GM23338 (cell line): ENCODE measurements around the gene CPA1. TPM values are rescaled to one million over a fixed set of nuclear protein-coding genes. Genes with fewer than 3 reads are reported as not detected.
A peak's percentile ranks its signal among the peaks of the same experiment; 100 is the strongest.

Source experiments
- ATAC-seq: fragments of 200-7000 bp; cut with Tn5 transposase; 3 replicates; pipeline ENCODE4 v1.9.1; 2020
- DNase-seq: peaks from one replicate; pipeline ENCODE4 v3.0.0-alpha.2; 2015; ENCODE audit warnings: low spot score
- H2AFZ ChIP-seq: fragments of 200-600 bp; sonication (generic); 2 replicates; pipeline ENCODE4 v1.8.0; 2016; ENCODE audit warnings: antibody characterized with exemption, mild to moderate bottlenecking, moderate library complexity
- H3F3A ChIP-seq: fragments of 200-600 bp; sonication (generic); replicated peaks from 2 replicates; pipeline ENCODE4 v1.8.0; 2017; ENCODE audit warnings: antibody characterized with exemption, mixed run types, low read depth
- H3K27ac ChIP-seq: fragments of 200-600 bp; sonication (generic); 2 replicates; pipeline ENCODE4 v1.6.1; 2016; ENCODE audit warnings: low read depth
- H3K27me3 ChIP-seq: fragments of 200-600 bp; sonication (generic); 2 replicates; pipeline ENCODE4 v1.8.0; 2016; ENCODE audit warnings: mild to moderate bottlenecking, mixed run types, moderate library complexity; ENCODE audit not compliant: insufficient read depth
- H3K36me3 ChIP-seq: fragments of 200-600 bp; sonication (generic); 2 replicates; pipeline ENCODE4 v1.8.0; 2016; ENCODE audit warnings: mild to moderate bottlenecking; ENCODE audit not compliant: insufficient read depth
- H3K4me1 ChIP-seq: fragments of 200-600 bp; sonication (generic); 2 replicates; pipeline ENCODE4 v1.8.0; 2016; ENCODE audit warnings: mild to moderate bottlenecking, moderate library complexity; ENCODE audit not compliant: insufficient read depth
- H3K4me2 ChIP-seq: fragments of 200-600 bp; sonication (generic); 2 replicates; pipeline ENCODE4 v1.7.1; 2017; ENCODE audit warnings: mixed run types
- H3K4me3 ChIP-seq: fragments of 200-600 bp; sonication (generic); 2 replicates; pipeline ENCODE4 v1.6.1; 2016; ENCODE audit warnings: mixed run types
- H3K79me2 ChIP-seq: fragments of 200-600 bp; sonication (generic); replicated peaks from 2 replicates; pipeline ENCODE4 v1.8.0; 2017; ENCODE audit warnings: mild to moderate bottlenecking; ENCODE audit not compliant: insufficient read depth
- H3K9me2 ChIP-seq: fragments of 200-600 bp; sonication (generic); 2 replicates; pipeline ENCODE4 v1.8.0; 2017; ENCODE audit not compliant: insufficient read depth
- H4K20me1 ChIP-seq: fragments of 200-600 bp; sonication (generic); replicated peaks from 2 replicates; pipeline ENCODE4 v1.8.0; 2017; ENCODE audit warnings: mild to moderate bottlenecking; ENCODE audit not compliant: insufficient read depth
- H3K27ac Mint-ChIP-seq: 2 replicates; pipeline ENCODE4 v1.8.0; 2020; ENCODE audit warnings: inconsistent platforms, mild to moderate bottlenecking, moderate library complexity, mixed read lengths
- H3K27me3 Mint-ChIP-seq: 3 replicates; pipeline ENCODE4 v1.8.0; 2022; ENCODE audit warnings: low read depth, mild to moderate bottlenecking, moderate library complexity, mixed read lengths, inconsistent platforms; ENCODE audit not compliant: insufficient read depth, poor library complexity
- H3K36me3 Mint-ChIP-seq: 3 replicates; pipeline ENCODE4 v1.8.0; 2021; ENCODE audit warnings: low read depth, mild to moderate bottlenecking, inconsistent platforms, moderate library complexity, mixed read lengths
- H3K4me1 Mint-ChIP-seq: 3 replicates; pipeline ENCODE4 v1.8.0; 2020; ENCODE audit warnings: mild to moderate bottlenecking, inconsistent platforms, mixed read lengths
- H3K4me3 Mint-ChIP-seq: 3 replicates; pipeline ENCODE4 v1.8.0; 2021; ENCODE audit warnings: moderate library complexity, mild to moderate bottlenecking, inconsistent platforms, mixed read lengths
- H3K9me3 Mint-ChIP-seq: 3 replicates; pipeline ENCODE4 v1.8.0; 2020; ENCODE audit warnings: moderate library complexity, mild to moderate bottlenecking, inconsistent platforms, mixed read lengths
- ETS1 ChIP-seq: IDR thresholded peaks from 2 replicates; pipeline ENCODE4 v1.6.1; 2016; ENCODE audit warnings: antibody characterized with exemption
- EZH2 ChIP-seq: fragments of 200-600 bp; sonication (generic); IDR thresholded peaks from one replicate; pipeline ENCODE4 v1.8.0; 2017; ENCODE audit warnings: antibody characterized with exemption, mild to moderate bottlenecking, low read depth; ENCODE audit not compliant: unreplicated experiment
- EZH2phosphoT487 ChIP-seq: fragments of 200-600 bp; sonication (generic); IDR thresholded peaks from one replicate; pipeline ENCODE4 v1.8.1; 2018; ENCODE audit warnings: antibody characterized with exemption; ENCODE audit not compliant: unreplicated experiment
- JUNB ChIP-seq: IDR thresholded peaks from one replicate; pipeline ENCODE4 v1.6.1; 2016; ENCODE audit warnings: antibody characterized with exemption; ENCODE audit not compliant: unreplicated experiment
- STAT1 ChIP-seq: IDR thresholded peaks from one replicate; pipeline ENCODE4 v1.6.1; 2016; ENCODE audit warnings: antibody characterized with exemption; ENCODE audit not compliant: unreplicated experiment
- polyA plus RNA-seq: library from polyadenylated mRNA; unstranded; fragments of >200 nt; fragmentation: Nextera tagmentation; extraction: Ambion mirVana; gene quantifications from 2 replicates; pipeline ENCODE4 v1.2.1, GENCODE V29; 2016
- total RNA-seq: library from RNA; depleted of rRNA; stranded (reverse); fragments of >200 nt; shearing (Covaris generic); gene quantifications from 2 replicates; pipeline ENCODE4 v1.2.3, GENCODE V29; 2014
- TF ChIP-seq, protein P1 (sequence below): IDR thresholded peaks from one replicate; pipeline ENCODE4 v1.6.1; 2018; ENCODE audit warnings: antibody characterized with exemption; ENCODE audit not compliant: unreplicated experiment
- TF ChIP-seq, protein P2 (sequence below), 2 experiments: fragments of 200-600 bp in 1 of 2; sonication (generic) in 1 of 2; conservative IDR thresholded peaks; 2 replicates each; pipeline versions ENCODE4 v1.5.1 to v1.6.1; 2016 to 2017; ENCODE audit warnings: antibody characterized with exemption in 2 of 2, low read depth in 2 of 2, mild to moderate bottlenecking in 2 of 2, moderate library complexity in 1 of 2
- TF ChIP-seq, protein P3 (sequence below): fragments of 250-450 bp; sonication (Bioruptor Pico); IDR thresholded peaks from 2 replicates; pipeline ENCODE4 v1.5.0; 2020; ENCODE audit warnings: mild to moderate bottlenecking, moderate library complexity

CPA1 gene
- total and polyA plus RNA-seq, 2 experiments from 2014 or later, result not detected

GRCh38 chr7:130418306-130418705 is 38.0 kb downstream of the CPA1 start (continued):
- TF ChIP-seq STAT1, result no peak

GRCh38 chr7:130419658-130420057 is 39.4 kb downstream of the CPA1 start:
- TF ChIP-seq EZH2phosphoT487 (no peak), JUNB (no peak), STAT1 (no peak), ETS1 (no peak), EZH2 (no peak)
- TF ChIP-seq, protein P1, sequence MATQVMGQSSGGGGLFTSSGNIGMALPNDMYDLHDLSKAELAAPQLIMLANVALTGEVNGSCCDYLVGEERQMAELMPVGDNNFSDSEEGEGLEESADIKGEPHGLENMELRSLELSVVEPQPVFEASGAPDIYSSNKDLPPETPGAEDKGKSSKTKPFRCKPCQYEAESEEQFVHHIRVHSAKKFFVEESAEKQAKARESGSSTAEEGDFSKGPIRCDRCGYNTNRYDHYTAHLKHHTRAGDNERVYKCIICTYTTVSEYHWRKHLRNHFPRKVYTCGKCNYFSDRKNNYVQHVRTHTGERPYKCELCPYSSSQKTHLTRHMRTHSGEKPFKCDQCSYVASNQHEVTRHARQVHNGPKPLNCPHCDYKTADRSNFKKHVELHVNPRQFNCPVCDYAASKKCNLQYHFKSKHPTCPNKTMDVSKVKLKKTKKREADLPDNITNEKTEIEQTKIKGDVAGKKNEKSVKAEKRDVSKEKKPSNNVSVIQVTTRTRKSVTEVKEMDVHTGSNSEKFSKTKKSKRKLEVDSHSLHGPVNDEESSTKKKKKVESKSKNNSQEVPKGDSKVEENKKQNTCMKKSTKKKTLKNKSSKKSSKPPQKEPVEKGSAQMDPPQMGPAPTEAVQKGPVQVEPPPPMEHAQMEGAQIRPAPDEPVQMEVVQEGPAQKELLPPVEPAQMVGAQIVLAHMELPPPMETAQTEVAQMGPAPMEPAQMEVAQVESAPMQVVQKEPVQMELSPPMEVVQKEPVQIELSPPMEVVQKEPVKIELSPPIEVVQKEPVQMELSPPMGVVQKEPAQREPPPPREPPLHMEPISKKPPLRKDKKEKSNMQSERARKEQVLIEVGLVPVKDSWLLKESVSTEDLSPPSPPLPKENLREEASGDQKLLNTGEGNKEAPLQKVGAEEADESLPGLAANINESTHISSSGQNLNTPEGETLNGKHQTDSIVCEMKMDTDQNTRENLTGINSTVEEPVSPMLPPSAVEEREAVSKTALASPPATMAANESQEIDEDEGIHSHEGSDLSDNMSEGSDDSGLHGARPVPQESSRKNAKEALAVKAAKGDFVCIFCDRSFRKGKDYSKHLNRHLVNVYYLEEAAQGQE, result no peak
- TF ChIP-seq, protein P2, sequence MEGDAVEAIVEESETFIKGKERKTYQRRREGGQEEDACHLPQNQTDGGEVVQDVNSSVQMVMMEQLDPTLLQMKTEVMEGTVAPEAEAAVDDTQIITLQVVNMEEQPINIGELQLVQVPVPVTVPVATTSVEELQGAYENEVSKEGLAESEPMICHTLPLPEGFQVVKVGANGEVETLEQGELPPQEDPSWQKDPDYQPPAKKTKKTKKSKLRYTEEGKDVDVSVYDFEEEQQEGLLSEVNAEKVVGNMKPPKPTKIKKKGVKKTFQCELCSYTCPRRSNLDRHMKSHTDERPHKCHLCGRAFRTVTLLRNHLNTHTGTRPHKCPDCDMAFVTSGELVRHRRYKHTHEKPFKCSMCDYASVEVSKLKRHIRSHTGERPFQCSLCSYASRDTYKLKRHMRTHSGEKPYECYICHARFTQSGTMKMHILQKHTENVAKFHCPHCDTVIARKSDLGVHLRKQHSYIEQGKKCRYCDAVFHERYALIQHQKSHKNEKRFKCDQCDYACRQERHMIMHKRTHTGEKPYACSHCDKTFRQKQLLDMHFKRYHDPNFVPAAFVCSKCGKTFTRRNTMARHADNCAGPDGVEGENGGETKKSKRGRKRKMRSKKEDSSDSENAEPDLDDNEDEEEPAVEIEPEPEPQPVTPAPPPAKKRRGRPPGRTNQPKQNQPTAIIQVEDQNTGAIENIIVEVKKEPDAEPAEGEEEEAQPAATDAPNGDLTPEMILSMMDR (conservative IDR thresholded peaks at IDR 0.05; ENCODE audit: low read depth in 2 of 2), result no peak
- TF ChIP-seq, protein P3, sequence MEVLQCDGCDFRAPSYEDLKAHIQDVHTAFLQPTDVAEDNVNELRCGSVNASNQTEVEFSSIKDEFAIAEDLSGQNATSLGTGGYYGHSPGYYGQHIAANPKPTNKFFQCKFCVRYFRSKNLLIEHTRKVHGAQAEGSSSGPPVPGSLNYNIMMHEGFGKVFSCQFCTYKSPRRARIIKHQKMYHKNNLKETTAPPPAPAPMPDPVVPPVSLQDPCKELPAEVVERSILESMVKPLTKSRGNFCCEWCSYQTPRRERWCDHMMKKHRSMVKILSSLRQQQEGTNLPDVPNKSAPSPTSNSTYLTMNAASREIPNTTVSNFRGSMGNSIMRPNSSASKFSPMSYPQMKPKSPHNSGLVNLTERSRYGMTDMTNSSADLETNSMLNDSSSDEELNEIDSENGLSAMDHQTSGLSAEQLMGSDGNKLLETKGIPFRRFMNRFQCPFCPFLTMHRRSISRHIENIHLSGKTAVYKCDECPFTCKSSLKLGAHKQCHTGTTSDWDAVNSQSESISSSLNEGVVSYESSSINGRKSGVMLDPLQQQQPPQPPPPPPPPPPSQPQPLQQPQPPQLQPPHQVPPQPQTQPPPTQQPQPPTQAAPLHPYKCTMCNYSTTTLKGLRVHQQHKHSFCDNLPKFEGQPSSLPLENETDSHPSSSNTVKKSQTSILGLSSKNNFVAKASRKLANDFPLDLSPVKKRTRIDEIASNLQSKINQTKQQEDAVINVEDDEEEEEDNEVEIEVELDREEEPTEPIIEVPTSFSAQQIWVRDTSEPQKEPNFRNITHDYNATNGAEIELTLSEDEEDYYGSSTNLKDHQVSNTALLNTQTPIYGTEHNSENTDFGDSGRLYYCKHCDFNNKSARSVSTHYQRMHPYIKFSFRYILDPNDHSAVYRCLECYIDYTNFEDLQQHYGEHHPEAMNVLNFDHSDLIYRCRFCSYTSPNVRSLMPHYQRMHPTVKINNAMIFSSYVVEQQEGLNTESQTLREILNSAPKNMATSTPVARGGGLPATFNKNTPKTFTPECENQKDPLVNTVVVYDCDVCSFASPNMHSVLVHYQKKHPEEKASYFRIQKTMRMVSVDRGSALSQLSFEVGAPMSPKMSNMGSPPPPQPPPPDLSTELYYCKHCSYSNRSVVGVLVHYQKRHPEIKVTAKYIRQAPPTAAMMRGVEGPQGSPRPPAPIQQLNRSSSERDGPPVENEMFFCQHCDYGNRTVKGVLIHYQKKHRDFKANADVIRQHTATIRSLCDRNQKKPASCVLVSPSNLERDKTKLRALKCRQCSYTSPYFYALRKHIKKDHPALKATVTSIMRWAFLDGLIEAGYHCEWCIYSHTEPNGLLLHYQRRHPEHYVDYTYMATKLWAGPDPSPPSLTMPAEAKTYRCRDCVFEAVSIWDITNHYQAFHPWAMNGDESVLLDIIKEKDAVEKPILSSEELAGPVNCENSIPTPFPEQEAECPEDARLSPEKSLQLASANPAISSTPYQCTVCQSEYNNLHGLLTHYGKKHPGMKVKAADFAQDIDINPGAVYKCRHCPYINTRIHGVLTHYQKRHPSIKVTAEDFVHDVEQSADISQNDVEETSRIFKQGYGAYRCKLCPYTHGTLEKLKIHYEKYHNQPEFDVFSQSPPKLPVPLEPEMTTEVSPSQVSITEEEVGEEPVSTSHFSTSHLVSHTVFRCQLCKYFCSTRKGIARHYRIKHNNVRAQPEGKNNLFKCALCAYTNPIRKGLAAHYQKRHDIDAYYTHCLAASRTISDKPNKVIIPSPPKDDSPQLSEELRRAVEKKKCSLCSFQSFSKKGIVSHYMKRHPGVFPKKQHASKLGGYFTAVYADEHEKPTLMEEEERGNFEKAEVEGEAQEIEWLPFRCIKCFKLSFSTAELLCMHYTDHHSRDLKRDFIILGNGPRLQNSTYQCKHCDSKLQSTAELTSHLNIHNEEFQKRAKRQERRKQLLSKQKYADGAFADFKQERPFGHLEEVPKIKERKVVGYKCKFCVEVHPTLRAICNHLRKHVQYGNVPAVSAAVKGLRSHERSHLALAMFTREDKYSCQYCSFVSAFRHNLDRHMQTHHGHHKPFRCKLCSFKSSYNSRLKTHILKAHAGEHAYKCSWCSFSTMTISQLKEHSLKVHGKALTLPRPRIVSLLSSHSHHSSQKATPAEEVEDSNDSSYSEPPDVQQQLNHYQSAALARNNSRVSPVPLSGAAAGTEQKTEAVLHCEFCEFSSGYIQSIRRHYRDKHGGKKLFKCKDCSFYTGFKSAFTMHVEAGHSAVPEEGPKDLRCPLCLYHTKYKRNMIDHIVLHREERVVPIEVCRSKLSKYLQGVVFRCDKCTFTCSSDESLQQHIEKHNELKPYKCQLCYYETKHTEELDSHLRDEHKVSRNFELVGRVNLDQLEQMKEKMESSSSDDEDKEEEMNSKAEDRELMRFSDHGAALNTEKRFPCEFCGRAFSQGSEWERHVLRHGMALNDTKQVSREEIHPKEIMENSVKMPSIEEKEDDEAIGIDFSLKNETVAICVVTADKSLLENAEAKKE (CRISPR knock-in tag), result no peak
- Histone ChIP-seq H3K4me2 (no peak overlapping the region), H3K36me3 (no peaks in the 10 kb centered on the region), H3K27me3 (no peaks in the 10 kb centered on the region), H2AFZ (no peak overlapping the region), H4K20me1 (no peaks in the 10 kb centered on the region), H3K4me3 (no peak overlapping the region), H3K4me1 (no peaks in the 10 kb centered on the region; the same call in 1 of the 2 replicates), H3K79me2 (no peaks in the 10 kb centered on the region), H3K27ac (no peak overlapping the region), H3F3A (no peaks in the 10 kb centered on the region), H3K9me2 (no peaks in the 10 kb centered on the region)
- Mint-ChIP-seq H3K4me1 (peaks cover 30% of the 10 kb centered on the region), H3K4me3 (no peak overlapping the region), H3K36me3 (no peaks in the 10 kb centered on the region), H3K27ac (peak overlapping the region; percentile 49; the same call in 1 of the 2 replicates), H3K9me3 (no peaks in the 10 kb centered on the region), H3K27me3 (peaks cover 1% of the 10 kb centered on the region)
- DNase-seq (peak; percentile 15), ATAC-seq (peak; percentile 63)
